Muscle of back (tissue), 13 donors: ENCODE data around the gene BRD1. TPM values are rescaled to one million over a fixed set of nuclear protein-coding genes. Genes with fewer than 3 reads are reported as not detected.

Source experiments
- DNase-seq, 3 donors: peaks; one replicate each; pipeline versions ENCODE4 v3.0.0 to v3.0.0-alpha.2; 2013
- long read RNA-seq, 9 donors: transcript quantifications; one replicate each; lab custom pipeline, GENCODE V29; 2026
- polyA plus RNA-seq, 10 donors: library from polyadenylated mRNA; unstranded; fragments of 120-200 nt; gene quantifications; one replicate each; pipeline ENCODE4 v1.2.1, GENCODE V29; 2013; ENCODE audit not compliant: insufficient read length in 10 of 10

BRD1 gene
- polyA plus RNA-seq = 10 to 100 TPM; 18.4 to 30.2 (median 25.4) TPM
- long read RNA-seq, donor 1 = 0 reads
- long read RNA-seq, donor 2 = 0 reads
- long read RNA-seq, donor 3 = 0 reads
- long read RNA-seq, donor 4, partial matches to known transcripts = 0 of 1 reads
- long read RNA-seq, donor 4, other reads (novel, unspliced or antisense) = 0 of 1 reads
- long read RNA-seq, donor 5, partial matches to known transcripts = 7 of 7 reads
- long read RNA-seq, donor 5, other reads (novel, unspliced or antisense) = 0 of 7 reads
- long read RNA-seq, donor 6, full-length matches to known transcripts = 2 of 8 reads
- long read RNA-seq, donor 6, partial matches to known transcripts = 6 of 8 reads
- long read RNA-seq, donor 6, other reads (novel, unspliced or antisense) = 0 of 8 reads
- long read RNA-seq, donor 7, full-length matches to known transcripts = 2 of 2 reads
- long read RNA-seq, donor 7, partial matches to known transcripts = 0 of 2 reads
- long read RNA-seq, donor 7, other reads (novel, unspliced or antisense) = 0 of 2 reads
- long read RNA-seq, donor 8 = 0 reads
- long read RNA-seq, donor 9 = 0 reads

- DNase-seq = peak; percentile 64 to 79 (median 76)
Observed at GRCh38 chr22:49827853-49828598, at the start of gene BRD1. BRD1 (minus strand) TSS chr22:49827873; CDS start chr22:49824317, 3,556 bp downstream.

- DNase-seq = no peak
Observed at GRCh38 chr22:49873228-49873940, 45.7 kb upstream of the BRD1 start.

GRCh38 chr22:49872347-49872746, 44.7 kb upstream of the BRD1 start:
- no peak for DNase-seq

GRCh38 chr22:49871482-49871881, 43.8 kb upstream of the BRD1 start:
- no peak for DNase-seq

GRCh38 chr22:49869845-49870712, 42.4 kb upstream of the BRD1 start:
- DNase-seq = no peak

GRCh38 chr22:49869086-49869830, 41.6 kb upstream of the BRD1 start:
- DNase-seq = no peak

- DNase-seq = no peak
Observed at GRCh38 chr22:49867303-49868265, 39.9 kb upstream of the BRD1 start.

GRCh38 chr22:49866646-49867045, 39.0 kb upstream of the BRD1 start:
- no peak for DNase-seq

- no peak for DNase-seq
Observed at GRCh38 chr22:49866134-49866533, 38.5 kb upstream of the BRD1 start.

- no peak for DNase-seq
Observed at GRCh38 chr22:49865156-49865555, 37.5 kb upstream of the BRD1 start.

GRCh38 chr22:49863931-49864330, 36.3 kb upstream of the BRD1 start:
- no peak for DNase-seq

GRCh38 chr22:49862496-49862776, 34.8 kb upstream of the BRD1 start:
- DNase-seq = no peak

- no peak for DNase-seq
Observed at GRCh38 chr22:49861642-49862495, 34.2 kb upstream of the BRD1 start.

- DNase-seq = no peak
Observed at GRCh38 chr22:49858827-49859226, 31.2 kb upstream of the BRD1 start.

GRCh38 chr22:49856766-49857618, 29.3 kb upstream of the BRD1 start:
- no peak for DNase-seq

GRCh38 chr22:49856343-49856742, 28.7 kb upstream of the BRD1 start:
- DNase-seq = no peak

- no peak for DNase-seq
Observed at GRCh38 chr22:49855251-49855911, 27.7 kb upstream of the BRD1 start.
